ENCODE results near the gene TBC1D22A.
A peak's percentile ranks its signal among the peaks of the same experiment; 100 is the strongest.

The TBC1D22A gene

GRCh38 chr22:46933040-46933930 lies 170.8 kb downstream of the TBC1D22A start:
- H3K4me3 ChIP-seq (ENCODE audit: low read length), result no peak overlapping the region
- DNase-seq (ENCODE audit: low read depth), result no peak
- TF ChIP-seq CTCF (IDR thresholded peaks at IDR 0.05; ENCODE audit: insufficient read depth, low read depth, low read length, missing control alignments), result no peak

- DNase-seq (ENCODE audit: low read depth), result no peak
- TF ChIP-seq CTCF (IDR thresholded peaks at IDR 0.05; ENCODE audit: insufficient read depth, low read depth, low read length, missing control alignments), result no peak
- no peak overlapping the region for H3K4me3 ChIP-seq (ENCODE audit: low read length)
These were observed 171.8 kb downstream of the TBC1D22A start for GRCh38 chr22:46934172-46934745.

- no peak for TF ChIP-seq CTCF (IDR thresholded peaks at IDR 0.05; ENCODE audit: insufficient read depth, low read depth, low read length, missing control alignments)
- DNase-seq (ENCODE audit: low read depth), result peak; percentile 98
- no peak overlapping the region for H3K4me3 ChIP-seq (ENCODE audit: low read length)
These were observed 172.5 kb downstream of the TBC1D22A start for GRCh38 chr22:46934746-46935491.

- H3K4me3 ChIP-seq (ENCODE audit: low read length), result no peak overlapping the region
- no peak for TF ChIP-seq CTCF (IDR thresholded peaks at IDR 0.05; ENCODE audit: insufficient read depth, low read depth, low read length, missing control alignments)
- peak; percentile 29 for DNase-seq (ENCODE audit: low read depth)
These were observed 173.3 kb downstream of the TBC1D22A start for GRCh38 chr22:46935506-46936377.

GRCh38 chr22:46936378-46936903 lies 174.0 kb downstream of the TBC1D22A start:
- no peak for DNase-seq (ENCODE audit: low read depth)
- no peak overlapping the region for H3K4me3 ChIP-seq (ENCODE audit: low read length)
- no peak for TF ChIP-seq CTCF (IDR thresholded peaks at IDR 0.05; ENCODE audit: insufficient read depth, low read depth, low read length, missing control alignments)

GRCh38 chr22:46937185-46937584 lies 174.7 kb downstream of the TBC1D22A start:
- TF ChIP-seq CTCF (IDR thresholded peaks at IDR 0.05; ENCODE audit: insufficient read depth, low read depth, low read length, missing control alignments), result no peak
- DNase-seq (ENCODE audit: low read depth), result no peak
- no peak overlapping the region for H3K4me3 ChIP-seq (ENCODE audit: low read length)

Measured in epithelial cell of esophagus (primary cell).